OCI-LY7 (cell line): Measurements from ENCODE around the gene CTNND2. TPM values are rescaled to one million over a fixed set of nuclear protein-coding genes. Genes with fewer than 3 reads are reported as not detected.

ENCODE experiments used
- BruUV-seq: library from RNA; stranded (reverse); fragments of 400-500 nt; replicated peaks from 2 replicates; lab custom pipeline; 2021; lab: Mats Ljungman, UMichigan
- CTCF ChIA-PET: fragments of 300-600 bp; sonication (Branson Sonifier 250); formaldehyde crosslinking; loops from one replicate; lab custom pipeline; 2022; ENCODE audit warnings: antibody characterized with exemption; ENCODE audit not compliant: unreplicated experiment; lab: Charles Lee
- POLR2A ChIA-PET: fragments of 300-600 bp; sonication (Branson Sonifier 250); formaldehyde crosslinking; loops from one replicate; lab custom pipeline; 2022; ENCODE audit warnings: antibody characterized with exemption; lab: Charles Lee
- DNase-seq: peaks from one replicate; pipeline ENCODE4 v3.0.0-alpha.2; 2015; ENCODE audit warnings: low spot score
- H2AFZ ChIP-seq: fragments of 200-600 bp; sonication (generic), shearing (Covaris generic); 2 replicates; pipeline ENCODE4 v1.6.1; 2014; ENCODE audit warnings: mild to moderate bottlenecking, antibody characterized with exemption, low read length, moderate library complexity
- H3K27ac ChIP-seq: fragments of 200-600 bp; sonication (generic); 2 replicates; pipeline ENCODE4 v1.5.1; 2014; ENCODE audit warnings: mixed run types, low read depth, mild to moderate bottlenecking, moderate library complexity, low read length, inconsistent platforms; ENCODE audit not compliant: poor library complexity, severe bottlenecking
- H3K36me3 ChIP-seq: fragments of 200-600 bp; sonication (generic); 2 replicates; pipeline ENCODE4 v1.6.1; 2014; ENCODE audit warnings: mild to moderate bottlenecking, antibody characterized with exemption, low read length, moderate library complexity, mixed read lengths; ENCODE audit not compliant: insufficient read depth
- H3K4me1 ChIP-seq: fragments of 200-600 bp; sonication (generic); 2 replicates; pipeline ENCODE4 v1.5.1; 2014; ENCODE audit warnings: mild to moderate bottlenecking, low read length; ENCODE audit not compliant: insufficient read depth, poor library complexity, severe bottlenecking
- H3K4me2 ChIP-seq: fragments of 200-600 bp; sonication (generic); 2 replicates; pipeline ENCODE4 v1.6.1; 2014; ENCODE audit warnings: mild to moderate bottlenecking, low read length
- H3K4me3 ChIP-seq: fragments of 200-600 bp; sonication (generic); 2 replicates; pipeline ENCODE4 v1.5.1; 2014; ENCODE audit warnings: mild to moderate bottlenecking, low read depth, low read length; ENCODE audit not compliant: poor library complexity, severe bottlenecking
- H3K79me2 ChIP-seq: fragments of 200-600 bp; sonication (generic); 2 replicates; pipeline ENCODE4 v1.6.1; 2016; ENCODE audit warnings: low read depth, mild to moderate bottlenecking, low read length, moderate library complexity, mixed read lengths; ENCODE audit not compliant: insufficient read depth
- H3K9me2 ChIP-seq: fragments of 200-600 bp; sonication (generic); 2 replicates; pipeline ENCODE4 v1.6.1; 2016; ENCODE audit warnings: mild to moderate bottlenecking, low read length, mixed read lengths; ENCODE audit not compliant: insufficient read depth
- H3K9me3 ChIP-seq: fragments of 200-600 bp; sonication (generic); 2 replicates; pipeline ENCODE4 v1.6.1; 2014; ENCODE audit warnings: mild to moderate bottlenecking, mixed run types, low read length, mixed read lengths
- H4K20me1 ChIP-seq: fragments of 200-600 bp; sonication (generic); 2 replicates; pipeline ENCODE4 v1.6.1; 2014; ENCODE audit warnings: mild to moderate bottlenecking, antibody characterized with exemption, low read length, moderate library complexity, mixed read lengths; ENCODE audit not compliant: insufficient read depth
- EZH2phosphoT487 ChIP-seq: fragments of 200-600 bp; sonication (generic); IDR thresholded peaks from 2 replicates; pipeline ENCODE4 v1.6.1; 2018; ENCODE audit warnings: low read depth, borderline replicate concordance, mild to moderate bottlenecking, mixed run types, antibody characterized with exemption, low read length, moderate library complexity, mixed read lengths
- intact Hi-C: fragments of 100-400 bp; cut with micrococcal nuclease; formaldehyde crosslinking; loops from one replicate; pipeline ENCODE4 v1.10.0; 2022; ENCODE audit not compliant: unreplicated experiment
- total RNA-seq, 2 experiments: library from RNA; depleted of rRNA in 1 of 2; stranded (reverse); fragments of >200 nt in 1 of 2; shearing (Covaris generic) in 1 of 2; gene quantifications; 2 replicates each; pipeline ENCODE4 v1.2.3, GENCODE V29; 2014 to 2022
- TF ChIP-seq, protein P1 (sequence below): fragments of 200-600 bp; sonication (generic); conservative IDR thresholded peaks from 2 replicates; pipeline ENCODE4 v1.5.1; 2014; ENCODE audit warnings: mild to moderate bottlenecking, antibody characterized with exemption, low read length, moderate library complexity, mixed read lengths

CTNND2 gene
- total RNA-seq, 2 experiments from 2014 or later: not detected

DNA sequence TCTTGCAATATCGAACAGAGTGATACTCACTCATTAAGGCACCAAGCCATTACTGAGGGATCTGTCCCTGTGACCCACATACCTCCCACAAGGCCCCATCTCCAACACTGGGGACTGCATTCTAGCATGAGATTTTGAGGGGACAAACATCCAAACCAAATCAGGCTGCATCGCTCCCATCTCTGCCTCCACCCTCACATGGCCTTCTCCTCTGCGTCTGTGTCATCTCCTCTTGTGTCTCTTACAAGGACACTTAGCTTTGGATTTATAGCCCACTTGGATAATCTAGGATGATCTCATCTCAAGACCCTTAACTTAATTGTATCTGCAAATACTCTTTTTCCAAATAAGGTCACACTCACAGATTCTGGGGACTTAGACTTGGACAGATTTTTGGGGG, 858.8 kb downstream of the CTNND2 start:
- Histone ChIP-seq H3K4me2 (no peak overlapping the region), H3K9me2 (no peaks in the 10 kb centered on the region), H3K27ac (no peak overlapping the region), H3K79me2 (no peaks in the 10 kb centered on the region), H2AFZ (no peak overlapping the region), H3K4me3 (no peak overlapping the region), H3K36me3 (no peaks in the 10 kb centered on the region), H3K9me3 (no peaks in the 10 kb centered on the region), H3K4me1 (no peaks in the 10 kb centered on the region), H4K20me1 (no peaks in the 10 kb centered on the region)
- CTCF ChIA-PET: no interaction called here
- no peak for DNase-seq
- intact Hi-C loops: no loop called here
- BruUV-seq: no TSS peak
- POLR2A ChIA-PET: no interaction called here
- no peak for TF ChIP-seq EZH2phosphoT487
- TF ChIP-seq, protein P1, sequence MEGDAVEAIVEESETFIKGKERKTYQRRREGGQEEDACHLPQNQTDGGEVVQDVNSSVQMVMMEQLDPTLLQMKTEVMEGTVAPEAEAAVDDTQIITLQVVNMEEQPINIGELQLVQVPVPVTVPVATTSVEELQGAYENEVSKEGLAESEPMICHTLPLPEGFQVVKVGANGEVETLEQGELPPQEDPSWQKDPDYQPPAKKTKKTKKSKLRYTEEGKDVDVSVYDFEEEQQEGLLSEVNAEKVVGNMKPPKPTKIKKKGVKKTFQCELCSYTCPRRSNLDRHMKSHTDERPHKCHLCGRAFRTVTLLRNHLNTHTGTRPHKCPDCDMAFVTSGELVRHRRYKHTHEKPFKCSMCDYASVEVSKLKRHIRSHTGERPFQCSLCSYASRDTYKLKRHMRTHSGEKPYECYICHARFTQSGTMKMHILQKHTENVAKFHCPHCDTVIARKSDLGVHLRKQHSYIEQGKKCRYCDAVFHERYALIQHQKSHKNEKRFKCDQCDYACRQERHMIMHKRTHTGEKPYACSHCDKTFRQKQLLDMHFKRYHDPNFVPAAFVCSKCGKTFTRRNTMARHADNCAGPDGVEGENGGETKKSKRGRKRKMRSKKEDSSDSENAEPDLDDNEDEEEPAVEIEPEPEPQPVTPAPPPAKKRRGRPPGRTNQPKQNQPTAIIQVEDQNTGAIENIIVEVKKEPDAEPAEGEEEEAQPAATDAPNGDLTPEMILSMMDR: no peak

DNA sequence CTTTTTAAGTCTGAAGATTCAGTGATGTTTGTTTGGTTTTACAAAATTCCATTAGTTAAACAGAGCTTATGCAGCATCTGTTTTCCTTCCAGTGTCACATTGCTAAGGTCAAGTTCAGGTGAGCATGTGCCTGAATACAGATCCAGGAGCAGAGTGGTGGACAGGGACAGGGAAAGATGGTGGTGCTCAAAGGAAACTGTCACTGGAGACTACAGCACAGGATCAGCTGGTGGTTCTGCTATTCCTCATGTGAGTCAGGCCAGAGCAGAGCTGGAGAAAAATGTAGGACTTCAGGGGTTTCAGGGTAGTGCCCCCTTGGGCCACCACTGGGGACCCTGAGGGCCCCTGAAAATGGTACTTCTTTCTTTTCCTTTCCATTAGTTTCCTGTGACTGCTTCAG, 859.7 kb downstream of the CTNND2 start:
- no peaks in the 10 kb centered on the region for H3K4me1 ChIP-seq
- H4K20me1 ChIP-seq: no peaks in the 10 kb centered on the region
- H3K36me3 ChIP-seq: no peaks in the 10 kb centered on the region
- POLR2A ChIA-PET: no interaction called here
- DNase-seq: no peak
- no peaks in the 10 kb centered on the region for H3K9me3 ChIP-seq
- H3K9me2 ChIP-seq: no peaks in the 10 kb centered on the region
- intact Hi-C loops: no loop called here
- H3K27ac ChIP-seq: no peak overlapping the region
- BruUV-seq: no TSS peak
- CTCF ChIA-PET: no interaction called here
- no peak overlapping the region for H3K4me2 ChIP-seq
- no peak for TF ChIP-seq EZH2phosphoT487
- TF ChIP-seq, protein P1: no peak
- H2AFZ ChIP-seq: no peak overlapping the region
- H3K4me3 ChIP-seq: no peak overlapping the region
- H3K79me2 ChIP-seq: no peaks in the 10 kb centered on the region

DNA sequence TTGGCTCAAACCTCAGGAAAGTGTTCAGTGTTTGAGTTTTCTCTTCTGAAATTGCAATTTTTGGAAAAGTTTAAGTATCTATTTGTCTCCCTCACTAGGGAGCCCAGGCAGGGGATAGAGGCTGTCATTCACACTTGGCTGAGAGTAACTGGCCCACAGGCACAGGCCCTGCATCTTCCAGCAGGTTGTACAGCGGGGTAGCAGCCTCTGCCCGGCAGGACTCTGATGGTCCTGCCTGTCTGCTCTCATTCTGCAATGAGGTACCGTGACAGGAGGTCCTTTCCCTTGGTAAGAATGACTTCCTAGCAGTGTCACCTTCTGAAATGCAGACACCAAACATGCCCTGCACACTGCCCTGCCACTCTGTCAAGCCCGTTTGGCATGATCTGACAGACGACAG, 860.4 kb downstream of the CTNND2 start:
- no peak for DNase-seq
- BruUV-seq: no TSS peak
- Histone ChIP-seq H3K9me3 (no peaks in the 10 kb centered on the region), H3K4me1 (no peaks in the 10 kb centered on the region), H3K27ac (no peak overlapping the region), H3K36me3 (no peaks in the 10 kb centered on the region), H3K4me3 (no peak overlapping the region), H2AFZ (no peak overlapping the region), H3K9me2 (no peaks in the 10 kb centered on the region), H4K20me1 (no peaks in the 10 kb centered on the region), H3K4me2 (no peak overlapping the region), H3K79me2 (no peaks in the 10 kb centered on the region)
- CTCF ChIA-PET: no interaction called here
- intact Hi-C loops: no loop called here
- POLR2A ChIA-PET: no interaction called here
- TF ChIP-seq, protein P1: no peak
- no peak for TF ChIP-seq EZH2phosphoT487
